Stimulated activated CD8-positive, alpha-beta memory T cell treated with anti-CD3 and anti-CD28 coated beads, Interleukin-2, amount 100 ng/mL, for 1 hour (primary cell): Measurements from ENCODE around the gene ARL8B.

Experiments
- DNase-seq, 2 donors: peaks; one replicate each; pipeline ENCODE4 v3.0.0-alpha.2; 2020; ENCODE audit warnings: low read depth in 2 of 2

Gene ARL8B

GRCh38 chr3:5205165-5205941, 83.3 kb downstream of the ARL8B start:
- no peak for DNase-seq

DNA sequence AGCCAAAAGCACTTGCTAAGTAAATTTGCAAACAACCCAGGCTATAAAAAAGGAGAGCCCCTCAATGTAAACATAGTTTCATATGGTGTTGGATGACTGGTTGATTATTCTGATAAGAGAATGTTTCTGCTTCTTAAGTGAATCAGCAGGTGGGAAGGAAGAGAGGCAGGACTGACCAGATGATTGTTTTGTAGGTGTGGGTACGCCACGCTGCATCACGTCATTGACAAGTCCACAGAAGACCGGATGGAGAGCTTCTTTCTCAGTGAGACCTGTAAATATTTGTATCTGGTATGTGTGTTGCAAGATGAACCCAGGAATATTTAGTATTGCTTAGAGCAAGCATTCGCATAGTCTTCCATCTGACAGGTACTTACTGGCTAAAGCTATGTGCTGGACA, 88.8 kb downstream of the ARL8B start:
- DNase-seq = no peak

DNA sequence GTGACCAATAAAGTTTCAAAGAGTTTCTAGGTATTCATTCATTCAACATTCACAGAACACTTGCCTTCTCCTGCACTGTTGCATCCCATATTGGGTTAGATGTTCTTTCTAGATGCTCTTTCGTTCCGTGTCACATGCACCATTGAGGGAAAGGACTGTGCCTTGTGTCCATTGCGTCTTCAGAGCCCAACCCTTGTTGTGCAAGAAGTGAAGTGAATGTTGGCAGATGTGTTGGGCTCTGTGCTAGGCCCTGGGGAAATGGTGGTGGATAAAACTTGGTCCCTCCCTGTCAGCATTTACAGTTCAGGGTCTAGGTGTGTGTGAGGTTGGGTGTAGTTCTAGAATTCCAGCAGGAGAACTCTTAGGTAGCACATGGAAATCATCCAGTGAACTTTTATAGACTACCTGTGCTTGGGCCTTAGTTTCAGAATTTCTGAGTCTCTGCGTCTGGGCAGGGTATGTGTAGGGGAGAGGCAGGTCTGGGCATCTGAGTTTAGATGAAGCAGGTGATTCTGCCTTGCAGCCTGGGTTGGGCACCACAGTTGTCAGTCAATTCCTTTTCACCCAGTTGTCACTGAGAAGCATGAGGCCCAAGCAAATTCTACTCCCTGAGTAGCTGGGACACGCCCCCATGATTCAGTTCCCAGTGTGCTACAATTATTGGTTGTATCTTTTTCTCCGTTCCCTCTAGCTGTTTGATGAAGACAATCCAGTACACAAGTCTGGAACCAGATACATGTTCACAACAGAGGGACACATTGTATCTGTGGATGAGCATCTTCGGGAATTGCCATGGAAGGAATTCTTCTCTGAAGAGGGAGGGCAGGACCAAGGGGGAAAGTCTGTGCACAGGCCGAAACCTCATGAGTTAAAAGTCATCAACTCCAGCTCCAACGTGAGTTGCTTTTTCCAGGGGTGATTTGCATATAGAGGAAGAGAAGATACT, 90.8 kb downstream of the ARL8B start:
- no peak for DNase-seq

GRCh38 chr3:5213574-5213966, 91.5 kb downstream of the ARL8B start:
- DNase-seq = no peak

- no peak for DNase-seq
These were observed 92.3 kb downstream of the ARL8B start for GRCh38 chr3:5214352-5214751.

DNA sequence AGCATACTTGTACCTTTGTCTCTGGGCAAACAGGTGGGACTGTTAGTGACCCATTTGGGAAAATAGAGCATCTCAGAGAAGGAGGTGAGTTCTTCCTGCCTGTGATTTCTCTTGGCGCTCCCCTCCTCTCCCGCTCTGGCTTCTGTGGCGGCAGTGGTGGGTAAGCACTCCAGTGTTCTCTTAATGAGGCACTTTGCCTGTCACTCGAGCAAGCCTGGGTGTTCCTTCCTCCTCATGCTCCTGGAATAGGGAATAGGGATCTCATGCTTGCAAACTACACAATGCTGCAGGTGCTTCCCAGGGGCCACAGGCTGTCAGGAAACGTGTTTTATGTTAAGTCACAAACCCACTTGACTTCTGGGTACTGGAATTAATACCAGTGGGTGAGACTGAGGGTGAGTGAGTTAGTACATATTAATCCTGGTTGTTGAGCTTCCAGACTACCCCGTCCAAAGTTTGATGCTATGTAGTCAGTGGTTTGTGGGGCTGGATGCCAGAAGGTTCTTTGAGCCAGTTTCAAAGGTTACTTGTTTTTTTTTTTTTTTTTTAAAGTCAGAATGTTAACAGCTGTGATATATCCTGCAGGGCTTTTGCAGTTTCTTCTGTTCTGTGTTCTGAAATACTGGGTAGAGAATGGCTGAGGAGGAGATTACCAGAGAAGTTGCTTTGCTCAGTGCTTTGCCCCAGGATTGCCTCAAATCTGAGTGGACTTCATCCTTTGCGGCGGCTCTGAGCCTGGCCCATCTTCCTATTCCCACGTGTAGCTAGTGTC, 95.9 kb downstream of the ARL8B start:
- no peak for DNase-seq

- no peak for DNase-seq
These were observed 96.7 kb downstream of the ARL8B start for GRCh38 chr3:5218815-5219214.

DNA sequence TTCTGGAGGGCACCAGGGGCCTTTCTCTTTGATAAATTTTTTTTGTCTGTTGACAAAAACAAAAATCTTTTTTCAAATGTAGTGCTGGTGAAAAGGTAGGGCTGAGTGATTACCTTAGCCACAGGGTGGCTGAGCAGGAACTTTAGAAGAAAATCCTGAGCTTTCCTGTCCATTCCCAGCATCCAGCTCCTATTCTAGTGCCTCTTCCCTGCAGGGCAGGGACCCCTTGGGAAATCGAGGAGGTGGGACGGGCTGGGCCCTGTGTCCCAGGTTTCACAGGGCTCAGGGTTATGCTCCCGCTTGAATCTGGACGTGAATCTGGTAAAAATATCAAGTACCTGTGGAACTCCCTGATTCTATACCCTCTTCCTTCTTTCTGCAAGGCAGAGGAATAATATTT, 97.1 kb downstream of the ARL8B start:
- no peak for DNase-seq

- no peak for DNase-seq
These were observed 98.1 kb downstream of the ARL8B start for GRCh38 chr3:5220193-5220592.

DNA sequence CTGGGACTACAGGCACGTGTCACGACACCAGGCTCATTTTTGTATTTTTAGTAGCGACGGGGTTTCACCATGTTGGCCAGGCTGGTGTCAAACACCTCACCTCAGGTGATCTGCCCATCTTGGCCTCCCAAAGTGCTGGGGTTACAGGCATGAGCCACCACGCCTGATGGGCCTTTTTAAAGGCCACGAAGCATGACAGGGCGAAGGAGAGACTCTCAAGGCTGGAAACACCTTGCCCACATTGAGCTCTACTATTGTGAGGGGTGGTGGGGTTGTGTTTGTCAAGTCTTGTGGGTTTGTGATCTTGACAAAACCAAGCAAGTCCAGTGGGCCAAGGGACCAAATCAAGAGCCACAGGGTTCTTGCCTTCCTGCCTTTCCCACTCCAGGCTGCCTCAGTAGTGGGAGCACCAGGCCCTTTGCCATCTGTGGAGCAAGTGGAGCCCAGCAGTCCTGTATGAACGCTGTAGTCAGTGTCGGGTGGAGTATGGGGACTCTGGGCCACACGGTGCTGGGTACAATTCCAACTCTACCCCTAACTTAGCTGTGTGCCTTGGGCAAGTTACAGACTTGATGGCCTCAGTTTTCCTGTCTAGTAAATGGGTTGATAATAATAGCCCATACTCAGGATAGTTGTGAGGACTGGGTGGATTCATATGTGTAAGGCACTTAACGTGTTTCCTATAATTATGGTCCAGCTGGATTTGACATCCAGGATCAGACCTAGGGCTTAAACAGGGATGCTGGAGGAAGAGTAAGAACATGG, 98.8 kb downstream of the ARL8B start:
- DNase-seq = no peak

DNA sequence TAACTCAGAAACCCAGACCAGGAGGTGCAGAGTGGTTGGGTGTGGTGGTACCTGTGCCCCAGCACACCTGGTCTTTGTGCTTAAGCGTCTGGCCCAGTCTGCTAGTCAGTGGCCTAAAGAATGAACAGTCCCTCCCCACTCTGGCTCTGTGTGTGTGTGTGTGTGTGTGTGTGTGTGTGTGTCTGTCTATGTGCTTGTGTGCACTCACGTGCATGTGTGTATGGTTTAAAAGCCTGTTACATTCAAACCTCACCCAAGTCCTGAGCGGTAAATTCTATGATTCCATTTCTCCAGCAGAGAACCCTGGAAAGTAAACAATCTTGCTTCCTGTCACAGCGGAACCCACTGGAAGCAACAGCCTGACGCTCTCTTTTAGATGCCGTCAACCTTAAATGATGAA, 99.6 kb downstream of the ARL8B start:
- no peak for DNase-seq

- DNase-seq = no peak
These were observed 100.4 kb downstream of the ARL8B start for GRCh38 chr3:5222283-5223005.

GRCh38 chr3:5226783-5227182, 104.7 kb downstream of the ARL8B start:
- no peak for DNase-seq

GRCh38 chr3:5227812-5228211, 105.7 kb downstream of the ARL8B start:
- no peak for DNase-seq

- DNase-seq = no peak
These were observed 107.3 kb downstream of the ARL8B start for GRCh38 chr3:5229414-5229813.
